GM19463 (cell line): Measurements from ENCODE around the gene NRTN.

Source experiments
- ATAC-seq: cut with Tn5 transposase; IDR thresholded peaks from one replicate; pipeline ENCODE4 v1.9.1; 2021; ENCODE audit warnings: mild to moderate bottlenecking, moderate library complexity; ENCODE audit not compliant: unreplicated experiment

The NRTN gene

DNA sequence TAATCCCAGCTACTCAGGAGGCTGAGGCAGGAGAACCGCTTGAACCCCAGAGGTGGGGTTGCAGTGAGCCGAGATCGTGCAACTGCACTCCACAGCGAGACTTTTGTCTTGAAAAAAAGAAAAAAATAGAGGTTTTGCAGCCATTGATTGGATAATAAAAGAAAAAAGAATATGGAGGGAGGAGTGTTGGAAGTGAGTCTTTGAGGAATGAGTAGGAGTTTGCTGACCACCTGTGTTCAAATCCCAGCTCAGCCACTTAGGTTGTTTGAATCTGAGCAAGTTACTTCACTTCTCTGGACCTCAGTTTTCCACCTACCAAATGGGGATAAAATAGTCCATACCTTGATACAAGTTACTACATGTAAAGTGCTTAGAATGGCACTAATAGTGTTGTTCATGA, 6.2 kb downstream of the NRTN start:
- no peak for ATAC-seq

DNA sequence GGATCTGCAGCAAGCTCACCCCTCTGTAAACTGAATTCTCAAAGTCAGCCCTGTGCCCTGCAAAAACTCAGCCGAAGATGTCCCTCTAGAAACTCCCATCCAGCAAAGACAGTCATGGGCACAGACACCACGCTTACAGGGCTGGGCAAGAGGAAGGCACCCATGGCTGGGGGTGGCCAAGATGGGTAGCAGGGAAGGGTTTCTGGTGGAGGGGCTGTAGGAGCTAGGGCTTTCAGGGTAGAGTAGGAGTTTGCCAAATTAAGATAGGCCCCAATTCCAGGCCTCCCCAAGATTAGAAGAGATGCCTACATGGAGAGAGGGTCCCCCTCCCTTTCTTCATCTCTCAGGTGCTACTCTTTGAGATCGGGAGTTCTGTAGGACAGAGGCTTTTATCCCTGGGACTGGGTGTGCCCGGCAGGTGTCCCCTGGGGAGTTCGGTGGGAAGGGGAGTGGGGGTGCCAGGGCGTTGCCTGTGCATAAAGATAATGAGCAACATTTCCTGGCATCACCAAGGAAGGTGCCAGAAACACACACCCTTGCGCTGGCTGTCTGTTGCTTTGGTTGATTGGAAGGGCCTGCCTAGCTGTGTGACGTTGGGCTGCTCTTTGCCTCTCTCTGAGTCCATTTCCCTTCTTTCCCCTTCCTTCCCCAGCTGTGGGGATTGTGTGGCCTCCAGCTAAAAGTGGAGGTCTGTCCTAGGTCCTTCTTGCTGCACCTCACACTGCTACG, 9.4 kb downstream of the NRTN start:
- ATAC-seq: no peak

GRCh38 chr19:5814852-5815246, 10.0 kb downstream of the NRTN start:
- ATAC-seq: no peak

- no peak for ATAC-seq
These were observed 12.4 kb downstream of the NRTN start for GRCh38 chr19:5817218-5817617.

GRCh38 chr19:5818594-5818993, 13.7 kb downstream of the NRTN start:
- no peak for ATAC-seq

DNA sequence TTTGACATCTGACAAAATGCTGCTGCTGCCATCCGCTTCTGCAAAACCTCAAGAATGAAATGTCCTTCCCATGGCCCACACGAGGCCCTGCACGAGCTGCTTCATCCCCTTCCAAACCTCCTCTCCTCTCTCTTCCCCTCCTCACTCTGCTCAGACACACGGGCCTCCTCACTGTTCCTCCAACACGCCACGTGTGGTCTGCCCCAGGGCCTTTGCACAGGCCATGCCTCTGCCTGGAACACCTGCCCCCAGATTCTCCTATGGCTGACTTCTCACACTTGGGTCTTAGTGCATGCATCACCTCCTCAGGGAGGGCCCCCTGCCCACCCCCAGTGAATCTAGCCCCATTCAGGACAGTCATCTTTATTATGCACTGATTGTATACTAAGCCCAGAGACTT, 15.9 kb downstream of the NRTN start:
- no peak for ATAC-seq

- no peak for ATAC-seq
These were observed 16.8 kb downstream of the NRTN start for GRCh38 chr19:5821521-5822180.

DNA sequence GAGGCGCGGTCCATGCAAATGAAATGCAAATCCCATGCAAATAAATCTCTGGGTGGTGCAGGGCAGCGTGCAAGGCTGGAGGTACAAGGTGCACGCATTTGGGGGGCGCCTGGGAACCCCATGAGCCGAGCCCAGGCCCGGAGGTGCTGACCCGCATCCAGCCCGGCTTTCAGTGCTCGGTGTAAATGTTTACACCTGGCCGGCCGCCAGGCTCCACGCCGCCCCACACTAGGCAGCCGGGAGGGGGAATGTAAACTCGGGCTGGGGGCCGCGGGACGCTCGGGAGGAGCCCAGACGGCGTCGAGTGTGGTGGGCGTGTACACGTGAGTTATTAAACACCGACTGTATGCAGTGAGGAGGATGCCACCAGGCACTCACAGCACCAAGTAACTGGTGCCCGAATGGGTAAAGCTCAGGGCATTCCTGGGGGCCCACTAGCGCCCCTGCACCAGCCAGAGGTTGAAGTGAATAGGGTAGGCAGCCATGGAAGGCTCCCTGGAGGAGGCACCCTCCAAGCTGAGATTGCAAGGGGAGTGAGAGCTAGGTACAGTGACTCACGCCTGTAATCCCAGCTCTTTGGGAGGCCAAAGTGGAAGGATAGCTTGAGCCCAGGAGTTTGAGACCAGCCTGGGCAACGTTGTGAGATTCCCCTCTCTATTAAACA, 17.4 kb downstream of the NRTN start:
- ATAC-seq: no peak

- ATAC-seq: no peak
These were observed 18.9 kb downstream of the NRTN start for GRCh38 chr19:5823579-5824281.

DNA sequence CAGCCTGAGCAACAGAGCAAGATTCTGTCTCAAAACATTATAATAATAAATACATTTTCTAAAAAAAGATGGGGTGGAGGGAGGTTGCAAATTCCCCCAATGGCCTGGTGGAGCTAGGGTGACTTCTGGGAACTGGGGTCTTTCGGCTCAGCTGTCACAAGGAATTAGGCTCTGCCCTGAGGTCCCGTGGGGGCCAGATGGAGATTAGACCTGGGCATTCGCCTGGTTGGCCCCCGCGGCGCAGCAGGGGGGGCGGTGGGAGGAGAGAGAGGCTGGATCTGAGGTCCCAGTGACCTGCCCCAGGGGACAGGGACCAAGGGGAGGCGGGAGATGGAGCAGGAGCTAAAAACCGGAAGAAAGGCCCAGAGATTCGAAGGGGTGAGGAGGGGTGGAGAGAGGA, 19.9 kb downstream of the NRTN start:
- ATAC-seq: no peak

DNA sequence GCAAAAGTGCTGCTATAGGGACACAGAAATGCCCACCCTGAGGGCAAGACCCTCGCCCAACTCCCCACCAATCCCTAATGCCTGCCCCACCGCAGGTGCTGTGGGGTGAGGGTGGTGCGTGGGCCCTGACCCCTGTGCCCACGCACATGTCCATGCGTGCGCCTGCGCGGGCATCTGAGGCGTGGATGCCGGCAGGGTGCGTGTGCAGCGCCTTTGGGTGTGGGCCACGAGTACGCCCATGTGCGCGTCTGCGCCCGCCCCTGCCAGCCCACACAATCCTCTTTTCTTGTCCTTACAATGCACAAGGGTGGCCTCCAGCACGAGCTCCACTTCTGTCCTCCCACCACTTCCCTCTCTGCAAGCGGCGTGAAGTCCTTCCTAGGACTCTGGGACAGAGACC, 20.3 kb downstream of the NRTN start:
- no peak for ATAC-seq

DNA sequence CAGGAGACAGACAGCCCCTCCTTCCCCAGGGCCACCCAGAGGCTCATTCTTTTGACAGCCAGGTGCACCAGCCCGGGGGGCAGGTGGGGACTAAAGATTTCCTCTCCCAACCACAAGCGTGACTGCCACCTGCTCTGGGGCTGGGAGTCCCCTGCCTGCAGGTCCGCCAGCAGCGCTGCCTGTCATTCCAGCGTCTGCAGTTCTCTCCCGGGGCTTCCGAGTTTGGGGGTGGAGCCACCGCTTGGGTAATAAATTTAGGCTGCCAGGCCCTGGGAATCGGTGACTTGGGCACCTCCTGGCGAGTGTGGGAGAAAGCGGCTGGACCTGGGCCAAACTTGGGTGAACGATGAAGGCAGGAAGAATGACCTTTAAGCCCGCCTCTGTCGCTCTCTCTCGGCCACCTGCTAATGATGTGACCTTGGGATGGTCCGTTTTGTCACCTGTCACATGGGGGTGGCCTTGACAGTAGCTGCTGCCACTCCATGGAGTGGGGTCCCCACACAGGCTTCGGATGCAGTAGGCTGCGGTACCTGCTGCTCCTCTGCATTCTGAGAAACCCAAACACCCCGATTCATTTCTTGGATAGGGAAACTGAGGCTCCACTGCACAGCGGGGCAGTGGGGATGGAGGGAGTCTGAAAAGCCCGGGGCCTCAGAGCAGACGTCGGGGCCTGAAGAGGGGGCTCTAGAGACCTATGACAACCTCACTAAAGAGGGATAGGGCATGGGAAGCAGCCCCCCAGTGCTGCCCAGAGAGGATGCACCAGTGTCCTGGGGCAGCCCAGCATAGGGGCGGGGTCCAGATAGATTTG, 21.9 kb downstream of the NRTN start:
- no peak for ATAC-seq

DNA sequence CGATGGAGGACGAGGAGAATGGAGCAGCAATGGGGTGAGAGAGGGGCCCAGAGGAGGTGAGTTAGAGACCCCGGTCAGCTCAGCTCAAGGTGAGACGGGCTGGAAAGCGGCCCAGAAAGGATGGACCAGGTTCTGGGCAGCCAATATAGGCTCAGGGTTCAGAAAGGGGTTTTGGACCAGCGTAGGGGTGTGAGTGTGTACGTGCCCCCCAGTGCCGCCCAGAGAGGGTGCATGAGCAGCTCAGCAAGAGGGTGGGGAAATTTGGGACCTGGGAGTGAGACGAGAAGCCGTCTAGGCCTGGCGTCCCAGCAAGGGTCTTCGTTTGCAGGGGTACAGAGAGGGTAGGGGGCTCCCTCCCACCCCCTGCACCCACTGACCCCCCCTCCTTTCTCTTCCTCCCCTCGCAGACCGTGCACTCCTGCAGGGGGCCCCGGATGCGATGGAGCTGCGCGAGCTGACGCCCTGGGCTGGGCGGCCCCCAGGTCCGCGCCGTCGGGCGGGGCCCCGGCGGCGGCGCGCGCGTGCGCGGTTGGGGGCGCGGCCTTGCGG, 22.5 kb downstream of the NRTN start:
- ATAC-seq: no peak

DNA sequence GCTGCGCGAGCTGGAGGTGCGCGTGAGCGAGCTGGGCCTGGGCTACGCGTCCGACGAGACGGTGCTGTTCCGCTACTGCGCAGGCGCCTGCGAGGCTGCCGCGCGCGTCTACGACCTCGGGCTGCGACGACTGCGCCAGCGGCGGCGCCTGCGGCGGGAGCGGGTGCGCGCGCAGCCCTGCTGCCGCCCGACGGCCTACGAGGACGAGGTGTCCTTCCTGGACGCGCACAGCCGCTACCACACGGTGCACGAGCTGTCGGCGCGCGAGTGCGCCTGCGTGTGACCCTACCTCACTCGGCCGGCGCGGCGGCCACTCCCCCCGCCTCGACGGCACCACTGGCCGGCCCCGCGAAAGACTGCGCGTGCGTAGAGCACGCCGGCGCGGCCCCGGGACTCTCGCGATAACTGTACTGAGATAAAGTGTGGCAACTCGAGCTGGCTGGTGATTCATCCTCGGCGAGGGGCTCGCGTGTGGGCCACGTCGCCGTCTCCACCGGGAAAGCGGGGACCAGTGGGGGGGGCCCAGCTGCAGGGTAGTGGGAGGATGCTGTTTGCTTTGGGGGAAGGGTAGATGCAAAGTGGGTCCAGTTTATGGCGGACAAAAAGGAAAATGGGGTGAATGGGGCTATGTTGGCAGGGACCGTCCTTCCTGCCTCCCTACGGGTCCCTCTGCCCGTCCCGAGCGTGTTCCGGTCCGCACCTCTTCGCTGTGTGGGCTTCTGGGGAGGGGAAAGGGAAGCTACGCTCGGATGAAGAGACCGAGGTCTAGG, 23.2 kb downstream of the NRTN start:
- ATAC-seq: peak; percentile 70

- no peak for ATAC-seq
These were observed 24.0 kb downstream of the NRTN start for GRCh38 chr19:5828661-5829566.

- ATAC-seq: no peak
These were observed 24.9 kb downstream of the NRTN start for GRCh38 chr19:5829567-5830310.

DNA sequence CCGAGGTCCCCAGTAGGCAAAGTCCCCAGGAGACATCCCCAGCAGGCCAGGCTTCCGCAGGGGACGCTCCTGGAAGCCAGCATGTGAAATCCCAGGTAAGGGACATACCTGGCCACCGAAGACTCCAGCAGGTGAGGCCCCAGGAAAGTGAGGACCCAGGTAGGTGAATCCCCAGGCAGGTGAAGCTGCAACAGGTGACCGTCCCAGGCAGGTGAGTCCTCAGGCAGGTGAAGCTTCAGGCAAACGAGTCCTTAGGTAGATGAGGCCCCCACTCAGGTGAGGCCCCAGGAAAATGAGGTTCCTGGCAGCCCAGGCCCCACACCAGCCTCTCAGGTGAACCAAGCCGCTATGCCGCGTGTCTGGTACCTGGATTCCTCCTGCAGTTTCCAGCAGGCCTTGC, 26.3 kb downstream of the NRTN start:
- no peak for ATAC-seq

GRCh38 chr19:5832061-5832460, 27.2 kb downstream of the NRTN start:
- no peak for ATAC-seq
